DMS114 treated with DMSO at 0.1 percent for 48 hours (cell line): Measurements from ENCODE around the gene SEC16A.

Experiments used
- DNase-seq: peaks from one replicate; lab custom pipeline; 2025; ENCODE audit not compliant: unreplicated experiment; lab: John Stamatoyannopoulos, UW

Gene SEC16A

DNA sequence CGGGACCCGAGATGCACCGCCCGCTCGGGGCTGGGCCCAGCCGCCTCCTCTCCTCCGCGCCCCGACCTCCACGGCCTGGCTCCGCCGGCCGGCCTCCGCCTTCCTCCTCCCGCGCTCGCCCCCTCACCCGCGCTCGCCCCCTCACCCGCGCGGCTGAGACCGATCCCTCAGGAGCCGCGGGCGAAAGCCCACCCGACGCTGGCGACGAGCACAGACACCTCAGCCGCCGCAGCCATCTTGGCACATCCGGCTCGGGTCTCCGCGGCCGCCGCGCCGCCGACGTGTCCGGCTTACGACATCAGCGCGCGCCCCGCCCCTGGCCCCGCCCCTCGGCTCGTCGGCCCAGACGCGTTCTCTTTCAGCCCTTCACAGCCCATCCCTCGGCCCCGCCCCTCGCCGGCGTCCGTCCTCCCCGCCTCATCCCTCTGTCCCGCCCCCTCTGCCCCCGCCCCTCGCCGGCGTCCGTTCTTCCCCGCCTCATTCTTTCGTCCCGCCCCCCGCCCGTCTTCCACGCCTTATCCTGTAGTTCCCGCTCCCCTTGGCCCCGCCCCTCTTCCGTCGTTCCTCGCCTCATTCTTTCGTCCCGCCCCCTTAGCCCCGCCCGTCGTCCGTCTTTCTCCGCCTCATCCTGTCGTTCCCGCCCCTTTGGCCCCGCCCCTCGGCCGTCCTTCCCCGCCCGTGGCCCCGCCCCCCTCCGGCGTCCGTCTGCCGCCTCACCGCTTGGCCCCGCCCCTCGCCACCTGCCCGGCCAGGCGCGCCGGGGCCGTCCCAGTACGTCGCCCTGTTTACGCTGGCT is at the start of gene SEC16A:
Gene SEC16A, minus strand, starts transcription at position 248 of the 796 bp plus-strand sequence. CDS start 5,425 bp downstream, outside the sequence.
- peak; percentile 96 for DNase-seq

- no peak for DNase-seq
These were observed 49.3 kb upstream of the SEC16A start for GRCh38 chr9:136531904-136532798.

DNA sequence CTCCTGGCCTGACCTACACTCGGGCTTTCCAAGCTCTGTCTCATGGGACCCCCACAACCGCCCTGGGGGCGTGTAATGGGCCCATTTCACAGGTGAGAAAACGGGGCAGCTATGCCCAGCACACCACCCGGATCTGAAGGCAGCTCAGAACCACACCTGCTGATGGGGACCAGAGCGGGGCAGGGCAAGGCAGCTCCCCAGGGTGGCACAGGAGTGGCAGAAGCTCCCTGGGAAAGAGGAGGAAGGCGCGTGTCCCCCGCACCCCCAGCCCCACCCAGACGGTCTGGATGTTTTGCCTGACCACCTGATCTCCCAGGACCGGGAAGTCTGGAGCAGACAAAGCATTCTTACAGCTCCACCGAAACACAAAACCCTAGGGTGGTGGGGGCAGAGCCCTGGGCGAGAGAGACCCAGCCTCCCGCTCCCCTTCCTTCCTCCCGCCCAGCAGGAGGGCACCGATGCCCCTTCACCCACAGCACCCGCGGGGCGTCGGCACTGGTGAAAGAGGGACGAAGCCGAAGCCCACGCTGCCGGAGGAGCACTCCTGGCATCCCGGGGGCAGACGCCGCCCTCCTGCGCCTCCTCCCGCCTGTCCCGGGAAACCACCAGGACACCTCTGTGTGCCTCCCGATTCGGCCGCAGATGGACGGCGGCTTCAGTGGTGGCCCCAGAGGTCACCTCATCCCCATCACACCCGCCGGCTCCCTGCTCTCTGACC is 48.5 kb upstream of the SEC16A start:
- no peak for DNase-seq

GRCh38 chr9:136530461-136531089 is 47.7 kb upstream of the SEC16A start:
- DNase-seq: no peak

DNA sequence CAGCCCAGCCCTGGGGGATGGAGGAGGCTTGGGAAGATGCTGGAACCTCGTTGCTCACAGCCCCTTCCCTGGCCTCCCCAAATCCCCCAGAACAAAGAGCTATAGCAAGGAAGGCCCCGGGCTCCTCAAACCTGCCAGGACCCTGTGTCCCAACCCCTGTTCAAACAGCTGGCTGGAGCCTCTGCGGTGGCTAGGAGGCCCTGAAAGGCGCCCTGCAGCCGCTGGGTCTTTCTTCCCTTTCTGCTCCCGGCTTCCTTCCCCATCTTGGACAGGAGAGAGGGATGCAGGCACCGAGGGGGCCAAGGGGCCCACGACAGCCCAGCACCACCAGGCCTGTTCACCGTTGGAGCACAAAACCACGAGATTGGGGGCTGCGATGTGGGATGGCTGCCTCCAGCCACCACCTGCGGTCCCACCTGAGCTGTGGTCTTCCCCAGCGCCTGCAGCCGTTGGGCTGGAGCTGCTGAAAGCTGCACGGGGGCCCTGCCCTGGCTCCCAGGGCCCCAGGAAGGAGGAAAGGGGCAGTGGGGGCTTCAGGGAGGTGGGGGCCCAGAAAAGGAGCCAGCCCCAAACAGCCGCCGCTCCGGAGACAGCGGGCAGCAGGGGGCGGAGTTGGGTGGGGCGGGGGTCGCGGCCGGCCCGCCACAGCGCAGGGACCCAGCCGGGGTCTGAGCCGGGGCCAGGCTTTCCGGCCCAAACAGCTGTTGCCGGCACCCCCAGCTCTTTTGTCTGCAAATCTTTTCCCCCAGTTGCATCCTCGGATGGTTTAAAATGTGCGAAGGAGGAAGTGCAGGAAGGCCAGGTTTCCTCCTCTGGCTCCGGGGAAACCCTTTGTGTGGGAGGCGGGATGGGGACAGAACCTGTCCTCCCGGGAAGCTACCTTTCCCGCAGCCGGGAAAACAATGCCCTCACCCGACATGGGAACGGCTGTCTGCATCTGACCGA is 46.9 kb upstream of the SEC16A start:
- no peak for DNase-seq

DNA sequence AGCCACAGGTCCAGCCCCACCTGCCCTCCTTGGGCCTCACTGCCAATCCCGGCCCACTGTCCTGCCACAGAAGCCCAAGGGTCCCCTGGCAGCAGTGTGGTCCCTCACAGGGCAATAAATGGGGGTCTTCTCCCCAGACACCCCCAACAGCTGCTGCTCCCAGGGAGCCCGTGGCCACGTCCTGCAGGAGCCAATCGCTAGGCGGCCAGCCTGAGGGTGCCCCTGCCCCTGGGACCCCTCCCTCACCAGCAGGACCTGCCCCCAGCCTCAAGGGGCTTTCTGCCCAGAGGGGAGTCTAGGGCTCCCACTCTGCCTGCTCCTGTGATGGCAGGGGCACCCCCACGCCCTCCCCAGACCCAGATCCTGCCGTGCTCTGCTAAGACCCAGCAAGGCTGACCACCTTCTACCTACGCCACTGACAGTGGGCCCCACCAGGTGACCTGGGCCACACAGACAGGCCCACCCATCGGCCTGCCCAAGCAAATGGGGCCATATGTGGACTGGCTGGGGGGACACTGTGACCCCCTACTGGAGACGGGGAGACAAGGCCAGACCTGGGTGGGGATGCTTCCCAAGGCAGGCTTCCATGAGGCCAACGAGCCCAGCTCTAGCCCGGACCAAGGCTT is 46.0 kb upstream of the SEC16A start:
- DNase-seq: no peak

DNA sequence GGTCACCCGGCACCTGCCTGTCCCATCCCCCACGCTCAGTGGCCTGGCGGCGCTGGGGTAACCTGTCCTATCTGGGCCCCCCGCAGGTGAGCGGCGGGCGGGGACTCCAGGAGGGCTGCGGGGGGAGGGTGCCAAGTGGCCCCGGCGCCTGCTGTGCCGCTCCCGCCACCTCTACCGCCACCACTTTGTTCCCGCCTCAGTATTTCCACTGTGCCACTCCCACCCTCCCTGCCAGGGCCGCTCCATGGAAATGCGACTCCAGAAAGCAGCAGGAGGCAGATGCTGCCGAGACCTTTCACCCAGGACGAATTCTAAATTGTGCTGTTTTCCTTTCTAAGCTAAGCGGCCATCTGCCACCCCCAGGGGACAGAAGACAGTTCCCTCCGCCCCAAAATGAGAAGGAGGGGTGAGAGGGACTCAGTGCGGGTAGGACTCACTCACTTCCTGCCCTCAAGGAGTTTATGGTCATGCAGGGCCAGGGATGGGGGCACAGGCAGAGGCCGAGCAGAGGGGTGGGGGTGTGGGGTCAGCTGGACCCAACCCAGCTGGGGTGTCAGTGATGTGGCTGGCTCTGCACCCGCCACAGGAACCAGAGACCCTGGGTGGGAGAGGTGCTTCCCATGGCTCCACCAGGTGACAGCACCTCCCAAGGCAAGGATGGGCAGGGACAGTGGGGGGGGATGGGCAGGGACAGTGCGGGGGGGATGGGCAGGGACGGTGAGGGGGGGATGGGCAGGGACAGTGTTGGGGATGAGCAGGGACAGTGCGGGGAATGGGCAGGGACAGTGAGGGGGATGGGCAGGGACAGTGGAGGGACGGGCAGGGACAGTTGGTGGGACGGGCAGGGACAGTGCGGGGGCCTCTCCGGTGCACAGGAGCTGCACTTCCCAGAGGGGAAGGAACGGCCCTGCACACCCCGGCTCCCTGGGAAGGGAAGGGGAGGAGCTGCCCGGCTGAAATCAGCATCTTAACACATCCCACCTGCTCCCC is 45.2 kb upstream of the SEC16A start:
- no peak for DNase-seq

DNA sequence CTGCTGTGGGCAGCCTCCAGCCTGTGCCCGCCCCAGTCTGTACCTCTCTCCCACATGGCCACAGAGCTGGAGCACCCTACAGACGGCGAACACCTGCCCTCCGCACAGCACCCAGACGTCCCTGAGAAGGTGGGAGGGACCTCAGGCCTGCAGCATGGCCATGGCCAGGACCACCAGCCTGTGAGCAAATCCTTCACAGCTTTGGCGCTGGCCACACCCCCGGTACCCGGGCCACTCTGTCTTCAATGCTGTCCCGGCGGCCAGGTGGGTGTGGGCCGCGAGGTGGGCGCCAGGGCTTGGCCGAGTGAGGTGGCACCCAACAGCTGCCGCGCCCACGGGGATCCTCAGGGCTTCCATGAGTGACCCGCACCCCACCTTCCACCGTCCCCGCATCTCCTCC is 44.3 kb upstream of the SEC16A start:
- no peak for DNase-seq

DNA sequence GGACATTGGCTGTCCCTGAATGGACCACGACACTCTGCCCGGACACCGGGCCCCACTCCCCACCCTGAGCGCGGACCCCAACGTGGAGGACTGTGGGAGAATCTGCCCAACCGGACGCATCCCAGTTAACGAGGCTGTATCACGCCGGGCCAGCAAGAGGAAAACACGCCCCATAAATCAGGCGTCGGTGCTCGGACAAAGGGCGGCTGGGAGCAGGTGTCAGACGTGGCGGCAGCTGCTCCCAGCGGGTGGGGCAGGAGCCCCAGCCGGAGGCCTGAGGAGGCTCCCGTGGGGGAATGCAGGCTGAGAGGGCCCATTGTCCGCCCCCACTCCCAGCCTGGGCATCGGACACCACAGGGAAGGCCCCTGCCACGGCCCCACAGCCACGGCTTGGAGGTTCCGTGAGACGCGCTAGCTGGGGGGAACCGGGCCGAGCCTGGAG is 43.8 kb upstream of the SEC16A start:
- DNase-seq: no peak

GRCh38 chr9:136525841-136526499 is 43.1 kb upstream of the SEC16A start:
- no peak for DNase-seq

DNA sequence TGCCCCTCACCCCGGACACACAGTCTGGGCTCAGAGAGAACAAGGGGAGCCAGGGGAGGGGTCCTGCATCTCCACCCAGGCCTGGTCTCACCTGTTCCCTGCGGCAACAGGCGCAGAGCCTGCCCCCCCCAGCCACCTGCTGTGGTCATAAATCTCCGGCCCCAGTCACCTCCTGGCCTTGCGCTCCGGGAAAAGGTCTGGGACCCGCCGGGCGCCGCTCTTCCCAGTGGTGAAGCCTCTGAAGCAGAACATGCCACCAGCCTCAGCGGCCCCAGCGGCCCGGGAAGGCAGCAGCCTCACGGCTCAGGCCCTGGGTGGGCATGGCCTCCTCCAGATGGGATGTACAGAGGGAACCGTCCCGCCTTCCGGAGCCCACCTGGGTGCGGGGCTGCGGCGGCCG is 42.4 kb upstream of the SEC16A start:
- DNase-seq: no peak

DNA sequence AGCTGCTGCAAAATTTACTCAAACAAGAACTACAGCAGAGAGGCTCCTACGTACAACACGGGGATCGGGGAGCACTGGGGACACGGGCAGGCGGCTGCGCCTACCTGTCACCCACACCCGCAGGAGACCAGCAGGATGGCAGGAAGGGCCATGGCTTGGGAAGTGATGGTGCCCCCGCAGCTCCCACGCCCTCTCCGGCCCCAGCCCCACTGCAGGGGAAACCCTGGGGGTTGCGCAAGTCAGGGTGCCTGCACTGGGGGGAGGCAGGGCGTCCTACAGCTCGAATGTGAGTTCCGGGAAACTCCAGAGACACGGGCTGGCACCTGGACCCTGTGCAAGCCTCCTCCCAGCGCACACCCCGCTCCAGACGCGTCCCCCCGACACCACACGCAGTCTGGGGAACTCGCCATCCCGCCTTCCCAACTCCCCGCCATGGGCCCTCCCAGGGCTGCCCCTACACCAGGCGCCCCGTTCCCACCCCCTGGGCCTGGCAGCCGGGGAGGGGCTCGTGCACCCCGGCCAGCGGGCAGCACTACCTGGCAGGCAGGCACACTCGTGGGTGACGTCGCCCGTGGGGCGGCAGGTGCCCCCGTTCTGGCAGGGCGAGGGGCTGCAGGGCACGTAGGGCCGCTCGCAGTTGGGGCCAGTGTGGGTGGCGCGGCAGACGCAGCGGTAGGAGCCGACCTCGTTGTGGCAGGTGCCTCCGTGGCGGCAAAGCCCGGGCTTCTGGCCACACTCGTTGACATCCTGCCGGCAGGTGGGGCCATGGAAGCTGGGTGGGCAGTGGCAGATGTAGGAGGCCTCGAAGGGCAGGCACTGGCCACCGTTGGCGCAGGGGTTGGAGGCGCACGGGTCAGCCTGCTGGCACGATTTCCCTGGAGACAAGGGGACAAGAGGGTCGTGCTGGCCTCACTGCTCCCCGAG is 39.7 kb upstream of the SEC16A start:
- DNase-seq: no peak

DNA sequence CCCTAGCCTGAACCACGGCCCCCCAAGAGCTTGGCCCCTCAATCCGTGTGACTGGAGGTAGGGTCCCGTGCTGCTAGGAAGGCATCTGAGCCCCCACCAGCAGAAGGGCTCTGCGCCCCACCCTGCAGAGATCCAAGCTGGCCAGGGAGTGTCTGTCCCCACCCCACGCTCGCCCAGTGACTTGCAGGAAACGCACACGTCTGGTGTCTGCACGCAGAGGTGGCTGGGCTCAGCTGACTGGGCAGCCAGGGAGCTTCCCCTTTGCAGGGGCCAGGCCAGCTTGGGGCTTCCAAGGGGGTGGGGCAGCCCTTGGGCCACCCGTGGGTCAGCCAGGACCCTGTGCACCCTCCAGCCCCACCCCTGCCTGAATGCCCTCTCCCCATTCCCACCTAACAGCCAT is 38.7 kb upstream of the SEC16A start:
- DNase-seq: no peak

DNA sequence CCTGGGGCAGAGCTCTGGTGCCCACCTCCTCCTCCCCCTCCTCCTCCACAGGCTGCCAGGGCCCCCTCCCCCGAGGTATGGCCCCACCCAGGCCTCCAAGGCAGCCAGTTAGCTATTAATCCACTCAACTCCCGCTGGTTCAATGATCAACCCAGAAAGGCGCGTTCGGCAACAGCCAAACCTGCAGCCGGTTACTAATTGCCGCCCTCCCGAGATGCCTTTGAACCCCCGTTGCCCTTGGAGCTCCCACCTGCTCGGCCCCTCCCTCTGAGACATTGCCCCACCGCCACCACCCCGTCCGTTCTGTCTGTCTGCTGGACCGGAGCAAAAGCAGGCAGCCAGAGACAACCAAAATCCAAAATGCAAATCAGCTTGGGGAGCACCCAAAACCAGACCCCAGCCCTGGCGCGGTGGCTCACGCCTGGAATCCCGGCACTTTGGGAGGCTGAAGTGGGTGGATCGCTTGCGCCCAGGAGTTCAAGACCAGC is 37.3 kb upstream of the SEC16A start:
- DNase-seq: no peak

- DNase-seq: no peak
These were observed 36.6 kb upstream of the SEC16A start for GRCh38 chr9:136519263-136520052.

DNA sequence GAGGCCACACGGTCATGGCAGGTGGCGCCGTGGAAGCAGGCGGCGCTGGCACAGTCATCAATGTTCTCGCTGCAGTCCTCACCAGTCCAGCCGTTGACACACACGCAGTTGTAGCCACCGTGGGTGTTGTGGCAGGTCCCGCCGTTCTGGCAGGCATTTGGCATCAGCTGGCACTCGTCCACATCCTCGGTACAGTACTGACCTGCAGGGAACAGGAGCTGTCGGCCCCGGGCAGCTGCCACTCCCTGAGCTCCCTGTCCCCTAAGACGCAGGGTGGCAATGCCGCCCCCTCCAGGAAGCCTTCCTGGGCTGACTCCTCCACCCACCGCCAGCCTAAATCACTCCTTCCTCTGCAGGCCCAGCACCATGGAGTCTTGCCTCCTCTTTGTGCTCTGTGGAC is 35.8 kb upstream of the SEC16A start:
- DNase-seq: no peak
